Measurements from ENCODE around the gene FGF6. TPM values are rescaled to one million over a fixed set of nuclear protein-coding genes. Genes with fewer than 3 reads are reported as not detected.
A peak's percentile ranks its signal among the peaks of the same experiment; 100 is the strongest.

FGF6 gene
- total RNA-seq, 1 donor from 2014 or later = not detected

- Mint-ChIP-seq H3K9me3 (ENCODE audit: unreplicated experiment) (no peaks in the 10 kb centered on the region), H3K36me3 (ENCODE audit: unreplicated experiment) (no peaks in the 10 kb centered on the region), H3K27me3 (ENCODE audit: unreplicated experiment) (peaks cover 3% of the 10 kb centered on the region), H3K4me1 (ENCODE audit: low read depth, unreplicated experiment) (peaks cover 9% of the 10 kb centered on the region), H3K4me3 (ENCODE audit: unreplicated experiment) (no peak overlapping the region), H3K27ac (ENCODE audit: unreplicated experiment) (no peak overlapping the region)
- no peak for DNase-seq
- TF ChIP-seq CTCF (IDR thresholded peaks at IDR 0.05; ENCODE audit: partially characterized antibody, unreplicated experiment) = peak; percentile 87
These were observed 24.0 kb downstream of the FGF6 start for GRCh38 chr12:4421590-4422031.

GRCh38 chr12:4420138-4420670, 25.4 kb downstream of the FGF6 start:
- H3K4me1 Mint-ChIP-seq (ENCODE audit: low read depth, unreplicated experiment) = peaks cover 9% of the 10 kb centered on the region
- H3K27me3 Mint-ChIP-seq (ENCODE audit: unreplicated experiment) = peaks cover 3% of the 10 kb centered on the region
- no peaks in the 10 kb centered on the region for H3K9me3 Mint-ChIP-seq (ENCODE audit: unreplicated experiment)
- no peak overlapping the region for H3K27ac Mint-ChIP-seq (ENCODE audit: unreplicated experiment)
- TF ChIP-seq CTCF (IDR thresholded peaks at IDR 0.05; ENCODE audit: partially characterized antibody, unreplicated experiment) = no peak
- no peak for DNase-seq
- H3K36me3 Mint-ChIP-seq (ENCODE audit: unreplicated experiment) = no peaks in the 10 kb centered on the region
- H3K4me3 Mint-ChIP-seq (ENCODE audit: unreplicated experiment) = no peak overlapping the region

GRCh38 chr12:4418913-4419312, 26.7 kb downstream of the FGF6 start:
- no peak for DNase-seq
- no peak for TF ChIP-seq CTCF (IDR thresholded peaks at IDR 0.05; ENCODE audit: partially characterized antibody, unreplicated experiment)
- Mint-ChIP-seq H3K36me3 (ENCODE audit: unreplicated experiment) (no peaks in the 10 kb centered on the region), H3K9me3 (ENCODE audit: unreplicated experiment) (no peaks in the 10 kb centered on the region), H3K27me3 (ENCODE audit: unreplicated experiment) (peaks cover 3% of the 10 kb centered on the region), H3K27ac (ENCODE audit: unreplicated experiment) (no peak overlapping the region), H3K4me1 (ENCODE audit: low read depth, unreplicated experiment) (peaks cover 4% of the 10 kb centered on the region), H3K4me3 (ENCODE audit: unreplicated experiment) (no peak overlapping the region)

- no peak for DNase-seq
- H3K4me3 Mint-ChIP-seq (ENCODE audit: unreplicated experiment) = no peak overlapping the region
- no peaks in the 10 kb centered on the region for H3K27me3 Mint-ChIP-seq (ENCODE audit: unreplicated experiment)
- no peaks in the 10 kb centered on the region for H3K36me3 Mint-ChIP-seq (ENCODE audit: unreplicated experiment)
- no peaks in the 10 kb centered on the region for H3K9me3 Mint-ChIP-seq (ENCODE audit: unreplicated experiment)
- no peak for TF ChIP-seq CTCF (IDR thresholded peaks at IDR 0.05; ENCODE audit: partially characterized antibody, unreplicated experiment)
- no peak overlapping the region for H3K27ac Mint-ChIP-seq (ENCODE audit: unreplicated experiment)
- peaks cover 4% of the 10 kb centered on the region for H3K4me1 Mint-ChIP-seq (ENCODE audit: low read depth, unreplicated experiment)
These were observed 27.7 kb downstream of the FGF6 start for GRCh38 chr12:4417936-4418335.

- DNase-seq = no peak
- Mint-ChIP-seq H3K27me3 (ENCODE audit: unreplicated experiment) (no peaks in the 10 kb centered on the region), H3K4me1 (ENCODE audit: low read depth, unreplicated experiment) (peaks cover 4% of the 10 kb centered on the region), H3K4me3 (ENCODE audit: unreplicated experiment) (no peak overlapping the region), H3K36me3 (ENCODE audit: unreplicated experiment) (no peaks in the 10 kb centered on the region), H3K27ac (ENCODE audit: unreplicated experiment) (no peak overlapping the region), H3K9me3 (ENCODE audit: unreplicated experiment) (no peaks in the 10 kb centered on the region)
- no peak for TF ChIP-seq CTCF (IDR thresholded peaks at IDR 0.05; ENCODE audit: partially characterized antibody, unreplicated experiment)
These were observed 28.2 kb downstream of the FGF6 start for GRCh38 chr12:4417455-4417854.

Measured in glutamatergic neuron (in vitro differentiated cells).